ENCODE measurements around the gene PRKCE. TPM values are rescaled to one million over a fixed set of nuclear protein-coding genes. Genes with fewer than 3 reads are reported as not detected.

PRKCE gene
- total and polyA plus RNA-seq, 2 donors (not counting 1 experiment from before 2014, with no cell fraction given), result 23.6 to 271 TPM

- POLR2A ChIA-PET, result no interaction called here
- WGBS (ENCODE audit: insufficient coverage), result 97% methylated on average over 6 of the region's 6 CpGs
Observed at GRCh38 chr2:46016091-46016490, 364.6 kb downstream of the PRKCE start.

More at GRCh38 chr2:46016091-46016490, 364.6 kb downstream of the PRKCE start:
- Histone ChIP-seq H3K27me3 (replicated peaks in 1 of 4; ENCODE audit: control extremely low read depth in 1 of 4, control insufficient read depth in 3 of 4, insufficient read depth in 4 of 4, low read length in 3 of 4) (no peaks in the 10 kb centered on the region), H3K4me3 (ENCODE audit: control extremely low read depth in 1 of 5, extremely low read depth in 1 of 5, insufficient read depth in 1 of 5, low read depth in 2 of 5, low read length in 4 of 5) (no peak overlapping the region), H2AFZ (ENCODE audit: insufficient read depth, low read depth, low read length, poor library complexity, severe bottlenecking) (no peak overlapping the region), H3K4me1 (ENCODE audit: control insufficient read depth in 2 of 2, insufficient read depth in 2 of 2, low read length in 2 of 2) (no peaks in the 10 kb centered on the region), H3K27ac (ENCODE audit: low read length in 2 of 2) (no peak overlapping the region), H4K20me1 (ENCODE audit: control insufficient read depth, insufficient read depth, low read length, poor library complexity, severe bottlenecking) (no peaks in the 10 kb centered on the region), H3K36me3 (replicated peaks in 1 of 2; ENCODE audit: control extremely low read depth in 1 of 2, control insufficient read depth in 1 of 2, extremely low read depth in 1 of 2, insufficient read depth in 2 of 2, low read length in 1 of 2) (peaks cover 0 to 56% of the 10 kb centered on the region in 2 experiments), H3K4me2 (replicated peaks; ENCODE audit: low read depth, low read length, poor library complexity, severe bottlenecking) (no peak overlapping the region), H3K79me2 (ENCODE audit: control insufficient read depth, insufficient read depth, low read length) (no peaks in the 10 kb centered on the region), H3K9me3 (ENCODE audit: control extremely low read depth in 1 of 3, control insufficient read depth in 2 of 3, insufficient read depth in 1 of 3, low read length in 2 of 3) (no peaks in the 10 kb centered on the region), H3K9ac (ENCODE audit: low read length) (no peak overlapping the region)
- Mint-ChIP-seq H3K4me3 (no peak overlapping the region), H3K27ac (no peak overlapping the region), H3K27me3 (no peaks in the 10 kb centered on the region), H3K9me3 (ENCODE audit: insufficient read depth) (no peaks in the 10 kb centered on the region), H3K4me1 (no peaks in the 10 kb centered on the region)
- ATAC-seq (ENCODE audit: low read depth) (no peak), DNase-seq (no peak)
- TF ChIP-seq CTCF (IDR thresholded peaks at IDR 0.05), result no peak
- no peak for TF ChIP-seq EZH2 (IDR thresholded peaks at IDR 0.05; ENCODE audit: borderline replicate concordance, insufficient read depth, low read depth, low read length, poor library complexity, severe bottlenecking)
- CTCF ChIA-PET, result interaction anchor here (1.2 kb wide), 1 partner anchor 347 kb away, joined by 3 read pairs; no protein-coding TSS in a partner anchor
- intact Hi-C loops (cut with micrococcal nuclease), result no loop called here
